Stimulated activated CD4-positive, alpha-beta T cell treated with anti-CD3 and anti-CD28 coated beads, Interleukin-1b, Interleukin-23, amount 100 ng/mL, for 24 hours (primary cell): ENCODE results near the gene TRPM2.

ENCODE experiments used
- DNase-seq, 4 experiments: peaks; one replicate each; pipeline ENCODE4 v3.0.0-alpha.2; 2020; ENCODE audit warnings: low read depth in 4 of 4, low spot score in 1 of 4

TRPM2 gene

GRCh38 chr21:44427241-44428120 is 74.1 kb downstream of the TRPM2 start:
- no peak for DNase-seq

- DNase-seq = peak in 2 of 4 experiments; percentile 4 to 6
Observed at GRCh38 chr21:44428281-44428960, 75.0 kb downstream of the TRPM2 start.

GRCh38 chr21:44429894-44430293 is 76.5 kb downstream of the TRPM2 start:
- DNase-seq = no peak

GRCh38 chr21:44431300-44431699 is 77.9 kb downstream of the TRPM2 start:
- no peak for DNase-seq

- DNase-seq = no peak
Observed at GRCh38 chr21:44432841-44433790, 79.7 kb downstream of the TRPM2 start.

GRCh38 chr21:44433791-44434567 is 80.6 kb downstream of the TRPM2 start:
- DNase-seq = no peak

GRCh38 chr21:44434568-44434925 is 81.1 kb downstream of the TRPM2 start:
- no peak for DNase-seq

- DNase-seq = no peak
Observed at GRCh38 chr21:44434936-44435635, 81.7 kb downstream of the TRPM2 start.

- DNase-seq = no peak
Observed at GRCh38 chr21:44436111-44436611, 82.7 kb downstream of the TRPM2 start.

GRCh38 chr21:44436958-44437357 is 83.5 kb downstream of the TRPM2 start:
- DNase-seq = no peak

- DNase-seq = no peak
Observed at GRCh38 chr21:44437371-44437695, 83.9 kb downstream of the TRPM2 start.

- DNase-seq = no peak
Observed at GRCh38 chr21:44437696-44438431, 84.4 kb downstream of the TRPM2 start.

GRCh38 chr21:44438531-44439210 is 85.2 kb downstream of the TRPM2 start:
- DNase-seq = no peak

GRCh38 chr21:44439211-44439600 is 85.8 kb downstream of the TRPM2 start:
- no peak for DNase-seq

- no peak for DNase-seq
Observed at GRCh38 chr21:44440241-44441040, 87.0 kb downstream of the TRPM2 start.

- no peak for DNase-seq
Observed at GRCh38 chr21:44441041-44441400, 87.6 kb downstream of the TRPM2 start.

GRCh38 chr21:44441581-44442265 is 88.3 kb downstream of the TRPM2 start:
- DNase-seq = no peak
